BJ (cell line): Measurements from ENCODE around the gene SPON1. TPM values are rescaled to one million over a fixed set of nuclear protein-coding genes. Genes with fewer than 3 reads are reported as not detected.
"Not testable (repeated sequence)": the region's sequence is repeated elsewhere in the genome, so short reads cannot be mapped to it uniquely, and the experiment has no call there.

Experiments
- CTCF ChIA-PET: fragments of 350-600 bp; formaldehyde crosslinking; extraction: SDS; loops from one replicate; lab custom pipeline; 2021; ENCODE audit warnings: antibody characterized with exemption, inconsistent platforms; lab: Yijun Ruan, JAX
- POLR2A ChIA-PET: fragments of 300-600 bp; sonication (Branson Sonifier 250); formaldehyde crosslinking; extraction: SDS; loops from one replicate; lab custom pipeline; 2021; ENCODE audit warnings: antibody characterized with exemption; lab: Charles Lee
- DNase-seq: peaks from one replicate; pipeline ENCODE4 v3.0.0-alpha.2; 2011; ENCODE audit warnings: low read depth
- H3K27me3 ChIP-seq: 2 replicates; pipeline ENCODE4 v1.6.0; 2011; ENCODE audit warnings: low read length; ENCODE audit not compliant: control insufficient read depth, insufficient read depth
- H3K36me3 ChIP-seq: 2 replicates; pipeline ENCODE4 v1.5.1; 2011; ENCODE audit warnings: low read length; ENCODE audit not compliant: control insufficient read depth, insufficient read depth
- H3K4me3 ChIP-seq: 2 replicates; pipeline ENCODE4 v1.5.1; 2011; ENCODE audit warnings: low read depth, mild to moderate bottlenecking, control low read depth, low read length
- polyA plus RNA-seq: library from polyadenylated mRNA; depleted of rRNA; stranded (reverse); fragments of >200 nt; gene quantifications from 2 replicates; pipeline ENCODE4 v1.2.3, GENCODE V29; 2011
- TF ChIP-seq, protein P1 (sequence below): IDR thresholded peaks from 2 replicates; pipeline ENCODE4 v1.5.1; 2011; ENCODE audit warnings: low read depth, mild to moderate bottlenecking, control low read depth, inconsistent platforms, low read length, moderate library complexity; ENCODE audit not compliant: insufficient read depth

SPON1 gene
- polyA plus RNA-seq, 1 experiment = not detected

DNA sequence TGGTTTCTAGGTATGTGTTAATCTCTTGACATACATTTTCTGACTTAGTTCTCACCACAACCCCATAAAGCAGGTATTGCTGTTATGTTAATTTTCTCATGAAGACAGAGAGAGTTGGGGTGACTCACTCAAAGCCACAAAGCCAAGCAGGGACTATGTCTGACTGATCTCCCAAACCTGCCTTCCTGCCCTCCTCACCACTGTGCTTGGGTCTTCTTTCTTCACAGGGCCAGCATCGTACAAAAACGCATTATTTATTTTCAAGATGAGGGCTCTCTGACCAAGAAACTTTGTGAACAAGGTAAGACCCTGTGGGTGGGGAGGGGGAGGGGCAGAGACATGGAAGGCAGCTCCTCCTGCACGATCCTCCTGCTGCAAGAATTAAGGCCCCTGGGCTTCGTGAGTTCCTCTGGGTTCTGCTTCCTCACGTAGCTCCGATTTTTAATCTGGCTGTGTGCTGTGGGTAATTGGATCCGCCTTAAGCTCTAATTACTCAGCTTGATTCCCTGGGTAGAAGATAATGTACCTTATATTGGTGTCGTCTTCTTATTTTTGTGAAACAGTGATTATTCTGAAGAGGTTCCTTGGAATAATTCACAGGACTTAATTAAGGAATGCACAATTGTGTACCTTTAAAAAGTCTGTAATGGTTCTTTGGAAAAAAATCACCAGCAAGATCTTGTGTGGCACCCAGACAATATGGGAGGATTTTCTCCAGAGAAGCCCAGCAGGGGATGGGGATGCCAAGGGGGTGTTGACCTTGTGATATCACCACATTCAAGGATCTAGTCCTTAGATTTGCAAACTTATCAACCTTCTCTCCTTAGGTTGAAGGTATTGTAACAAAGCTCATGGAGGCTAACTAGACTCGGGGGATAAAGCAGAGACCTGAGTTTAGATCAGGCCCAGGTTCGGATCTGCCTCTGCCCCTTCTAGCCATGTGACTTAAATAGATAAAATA lies 112.9 kb downstream of the SPON1 start:
- H3K36me3 ChIP-seq = no peaks in the 10 kb centered on the region
- ChIA-PET POLR2A (no interaction called here), CTCF (no interaction called here)
- H3K27me3 ChIP-seq = no peaks in the 10 kb centered on the region
- TF ChIP-seq, protein P1, sequence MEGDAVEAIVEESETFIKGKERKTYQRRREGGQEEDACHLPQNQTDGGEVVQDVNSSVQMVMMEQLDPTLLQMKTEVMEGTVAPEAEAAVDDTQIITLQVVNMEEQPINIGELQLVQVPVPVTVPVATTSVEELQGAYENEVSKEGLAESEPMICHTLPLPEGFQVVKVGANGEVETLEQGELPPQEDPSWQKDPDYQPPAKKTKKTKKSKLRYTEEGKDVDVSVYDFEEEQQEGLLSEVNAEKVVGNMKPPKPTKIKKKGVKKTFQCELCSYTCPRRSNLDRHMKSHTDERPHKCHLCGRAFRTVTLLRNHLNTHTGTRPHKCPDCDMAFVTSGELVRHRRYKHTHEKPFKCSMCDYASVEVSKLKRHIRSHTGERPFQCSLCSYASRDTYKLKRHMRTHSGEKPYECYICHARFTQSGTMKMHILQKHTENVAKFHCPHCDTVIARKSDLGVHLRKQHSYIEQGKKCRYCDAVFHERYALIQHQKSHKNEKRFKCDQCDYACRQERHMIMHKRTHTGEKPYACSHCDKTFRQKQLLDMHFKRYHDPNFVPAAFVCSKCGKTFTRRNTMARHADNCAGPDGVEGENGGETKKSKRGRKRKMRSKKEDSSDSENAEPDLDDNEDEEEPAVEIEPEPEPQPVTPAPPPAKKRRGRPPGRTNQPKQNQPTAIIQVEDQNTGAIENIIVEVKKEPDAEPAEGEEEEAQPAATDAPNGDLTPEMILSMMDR = no peak
- DNase-seq = no peak
- no peak overlapping the region for H3K4me3 ChIP-seq

DNA sequence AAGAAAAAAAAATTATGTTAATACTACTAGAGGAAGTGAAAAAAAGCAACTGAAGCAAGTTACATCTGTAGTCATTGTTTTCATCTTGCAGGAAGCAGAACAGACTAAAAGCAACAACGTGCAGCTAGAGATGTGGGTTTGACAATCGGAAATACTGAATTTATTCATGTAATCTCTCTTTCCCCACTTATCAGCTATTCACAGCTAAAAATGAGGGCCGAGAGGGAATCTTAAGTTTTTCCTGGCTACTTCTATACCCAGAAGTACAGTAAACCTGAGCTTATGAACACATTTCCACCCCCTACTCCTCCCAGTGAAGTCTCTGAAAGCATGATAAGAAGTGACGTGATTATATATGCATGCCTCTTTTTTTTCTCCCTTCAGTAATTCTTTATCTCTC lies 116.5 kb downstream of the SPON1 start:
- DNase-seq = no peak
- ChIA-PET POLR2A (no interaction called here), CTCF (no interaction called here)
- no peaks in the 10 kb centered on the region for H3K27me3 ChIP-seq
- TF ChIP-seq, protein P1 = no peak
- no peak overlapping the region for H3K4me3 ChIP-seq
- no peaks in the 10 kb centered on the region for H3K36me3 ChIP-seq

- CTCF ChIA-PET = no interaction called here
- TF ChIP-seq, protein P1 = no peak
- no peak for DNase-seq
- Histone ChIP-seq H3K36me3 (no peaks in the 10 kb centered on the region), H3K4me3 (no peak overlapping the region), H3K27me3 (no peaks in the 10 kb centered on the region)
- POLR2A ChIA-PET = no interaction called here
These were observed 117.3 kb downstream of the SPON1 start for GRCh38 chr11:14079797-14080196.

- POLR2A ChIA-PET = no interaction called here
- H3K36me3 ChIP-seq = no peaks in the 10 kb centered on the region
- CTCF ChIA-PET = no interaction called here
- TF ChIP-seq, protein P1 = no peak
- DNase-seq = no peak
- no peak overlapping the region for H3K4me3 ChIP-seq
- no peaks in the 10 kb centered on the region for H3K27me3 ChIP-seq
These were observed 119.2 kb downstream of the SPON1 start for GRCh38 chr11:14081581-14082231.

DNA sequence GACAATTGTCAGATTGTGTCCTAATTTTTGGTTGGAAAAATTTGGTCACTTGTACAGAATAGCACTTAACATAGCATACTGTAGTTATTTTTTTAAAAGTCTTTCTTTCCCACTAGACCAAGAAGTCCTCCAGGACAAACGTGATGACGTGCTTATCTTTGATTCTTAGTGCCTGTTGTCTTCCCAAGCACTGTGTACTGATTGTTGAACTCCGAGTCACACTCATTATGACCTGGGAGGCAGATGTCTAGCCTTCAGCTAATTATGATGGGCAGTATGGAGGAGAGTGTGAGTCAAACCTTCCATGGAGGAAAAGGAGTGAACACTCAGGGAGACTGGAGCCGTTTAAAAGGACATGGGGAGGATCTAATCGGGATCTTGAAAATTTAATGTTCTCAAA lies 119.8 kb downstream of the SPON1 start:
- POLR2A ChIA-PET = no interaction called here
- H3K4me3 ChIP-seq = no peak overlapping the region
- H3K27me3 ChIP-seq = no peaks in the 10 kb centered on the region
- CTCF ChIA-PET = no interaction called here
- TF ChIP-seq, protein P1 = no peak
- no peaks in the 10 kb centered on the region for H3K36me3 ChIP-seq
- DNase-seq = no peak

DNA sequence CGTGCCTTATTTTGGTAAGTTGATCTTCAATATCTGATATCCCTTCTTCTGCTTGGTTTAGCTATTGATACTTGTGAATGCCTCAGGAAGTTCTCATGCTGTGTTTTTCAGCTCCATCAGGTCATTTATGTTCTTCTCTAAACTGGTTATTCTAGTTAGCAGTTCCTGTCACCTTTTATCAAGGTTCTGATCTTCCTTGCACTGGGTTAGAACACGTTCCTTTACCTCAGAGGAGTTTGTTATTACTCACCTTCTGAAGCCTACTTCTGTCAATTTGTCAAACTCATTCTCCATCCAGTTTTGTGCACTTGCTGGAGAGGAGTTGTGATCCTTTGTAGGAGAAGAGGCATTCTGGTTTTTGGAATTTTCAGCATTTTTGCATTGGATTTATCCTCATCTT lies 126.3 kb downstream of the SPON1 start:
- H3K4me3 ChIP-seq, CTCF ChIA-PET, H3K27me3 ChIP-seq, DNase-seq, POLR2A ChIA-PET, H3K36me3 ChIP-seq: not testable (repeated sequence)
